BLaER1 treated with 17β-estradiol and CSF1 and Interleukin-3, amounts not matched to agents 10 nM and 100 nM (cell line): ENCODE results near the gene VPS35L.

ENCODE experiments used
- H3K27ac ChIP-seq, 11 experiments: shearing (Covaris generic); formaldehyde crosslinking; 2 replicates each; pipeline ENCODE4 v1.8.1; 2022
- H3K27me3 ChIP-seq, 11 experiments: shearing (Covaris generic); formaldehyde crosslinking; 2 replicates each; pipeline ENCODE4 v1.8.1; 2022
- H3K36me3 ChIP-seq, 11 experiments: shearing (Covaris generic); formaldehyde crosslinking; 2 replicates each; pipeline ENCODE4 v1.8.1; 2022
- H3K4me1 ChIP-seq, 10 experiments: shearing (Covaris generic); formaldehyde crosslinking; 2 replicates each; pipeline ENCODE4 v1.8.1; 2022
- H3K4me2 ChIP-seq, 11 experiments: shearing (Covaris generic); formaldehyde crosslinking; 2 replicates each; pipeline ENCODE4 v1.8.1; 2022
- H3K4me3 ChIP-seq, 10 experiments: shearing (Covaris generic); formaldehyde crosslinking; 2 replicates each; pipeline ENCODE4 v1.8.1; 2022
- H3K9ac ChIP-seq, 11 experiments: shearing (Covaris generic); formaldehyde crosslinking; 2 replicates each; pipeline ENCODE4 v1.8.1; 2022
- H3K9me3 ChIP-seq, 11 experiments: shearing (Covaris generic); formaldehyde crosslinking; replicated peaks in 1 of 11; 2 replicates each; pipeline ENCODE4 v1.8.1; 2022
- H4K20me1 ChIP-seq, 11 experiments: shearing (Covaris generic); formaldehyde crosslinking; 2 replicates each; pipeline ENCODE4 v1.8.1; 2022
- Cebpa-rat ChIP-seq, 11 experiments: shearing (Covaris generic); IDR thresholded peaks; 2 replicates each; pipeline ENCODE4 v1.8.1; 2022

The VPS35L gene

DNA sequence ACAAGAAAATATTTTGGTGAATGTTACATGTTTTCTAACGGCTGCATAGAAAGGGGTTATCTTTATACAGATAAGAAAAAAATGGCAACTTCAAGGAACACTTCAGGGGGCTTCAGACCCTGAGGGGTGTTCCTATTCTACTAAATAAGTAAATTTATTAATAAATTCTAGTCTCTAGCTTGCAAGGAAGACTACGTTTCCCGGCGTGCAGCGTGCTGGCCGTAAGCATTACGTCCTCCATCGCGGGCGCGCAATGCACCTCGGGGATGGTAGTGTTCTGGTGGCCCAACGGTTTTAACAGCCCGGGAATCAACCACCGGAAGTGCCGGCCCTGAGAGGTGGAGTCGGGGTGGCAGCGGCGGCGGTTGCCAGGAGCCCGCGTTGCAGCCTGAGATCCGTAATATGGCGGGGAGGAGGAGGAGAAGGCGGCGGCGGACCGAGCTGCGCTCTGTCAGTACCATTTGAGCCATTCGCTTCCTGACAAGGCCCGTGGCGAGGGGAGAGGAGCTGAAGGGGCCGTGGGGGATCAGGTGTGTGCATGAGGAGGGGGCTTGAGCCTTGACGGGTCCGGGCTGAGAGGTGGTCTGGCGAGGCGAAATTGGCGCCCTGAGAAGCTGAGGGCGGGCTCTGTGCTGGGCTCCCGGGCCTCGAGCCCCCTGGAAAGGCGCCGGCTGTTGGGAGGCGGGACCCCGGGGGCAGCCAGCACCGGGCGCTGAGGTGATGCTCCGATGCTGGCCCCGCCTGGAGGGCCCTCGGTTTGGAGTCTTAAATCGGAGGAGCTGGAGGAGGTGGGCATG, 31.7 kb upstream of the VPS35L start, which contains the start of gene CCP110:
TSS of gene CCP110 (plus strand) at position 384 of the 797 bp plus-strand sequence. CDS start 3,940 bp downstream, outside the sequence.
- no peaks in the 10 kb centered on the region for H3K9me3 ChIP-seq
- peaks cover 46 to 52% (median 49%) of the 10 kb centered on the region in 10 experiments for H3K4me1 ChIP-seq
- peak within 1 kb of the TSS; percentile 89 to 99 (median 96) for H3K4me3 ChIP-seq
- peak within 1 kb of the TSS; percentile 33 to 90 (median 84); a peak in 21 of 22 replicates for H3K27ac ChIP-seq
- TF ChIP-seq Cebpa-rat (IDR thresholded peaks at IDR 0.05): no peak
- peaks cover 7 to 24% (median 15%) of the 10 kb centered on the region in 11 experiments for H3K36me3 ChIP-seq
- H4K20me1 ChIP-seq: peaks cover 0 to 7% (median 0%) of the 10 kb centered on the region in 11 experiments; a peak in 7 of 22 replicates
- no peaks in the 10 kb centered on the region for H3K27me3 ChIP-seq
- peak within 1 kb of the TSS; percentile 80 to 91 (median 88) for H3K9ac ChIP-seq
- H3K4me2 ChIP-seq: peak within 1 kb of the TSS; percentile 80 to 97 (median 91)

GRCh38 chr16:19524356-19524615, 31.2 kb upstream of the VPS35L start:
- Histone ChIP-seq H3K4me3 (peak overlapping the region; percentile 89 to 99 (median 96)), H4K20me1 (peaks cover 0 to 7% (median 0%) of the 10 kb centered on the region in 11 experiments; a peak in 6 of 22 replicates), H3K27me3 (no peaks in the 10 kb centered on the region), H3K4me2 (peak overlapping the region; percentile 75 to 93 (median 86)), H3K27ac (peak overlapping the region; percentile 33 to 90 (median 84); a peak in 21 of 22 replicates), H3K4me1 (peaks cover 42 to 50% (median 47%) of the 10 kb centered on the region in 10 experiments), H3K9ac (peak overlapping the region; percentile 80 to 91 (median 88)), H3K36me3 (peaks cover 13 to 24% (median 18%) of the 10 kb centered on the region in 11 experiments), H3K9me3 (no peaks in the 10 kb centered on the region)
- no peak for TF ChIP-seq Cebpa-rat (IDR thresholded peaks at IDR 0.05)

GRCh38 chr16:19524616-19525384, 30.7 kb upstream of the VPS35L start:
- TF ChIP-seq Cebpa-rat (IDR thresholded peaks at IDR 0.05): no peak
- peaks cover 18 to 24% (median 23%) of the 10 kb centered on the region in 11 experiments for H3K36me3 ChIP-seq
- peaks cover 0 to 7% (median 0%) of the 10 kb centered on the region in 11 experiments; a peak in 4 of 22 replicates for H4K20me1 ChIP-seq
- peaks cover 37 to 47% (median 42%) of the 10 kb centered on the region in 10 experiments for H3K4me1 ChIP-seq
- H3K9ac ChIP-seq: peak overlapping the region; percentile 80 to 91 (median 88)
- H3K27me3 ChIP-seq: no peaks in the 10 kb centered on the region
- no peaks in the 10 kb centered on the region for H3K9me3 ChIP-seq
- H3K4me3 ChIP-seq: peak overlapping the region; percentile 89 to 99 (median 96)
- H3K4me2 ChIP-seq: peak overlapping the region; percentile 75 to 93 (median 86)
- H3K27ac ChIP-seq: peak overlapping the region; percentile 33 to 90 (median 84); a peak in 21 of 22 replicates

DNA sequence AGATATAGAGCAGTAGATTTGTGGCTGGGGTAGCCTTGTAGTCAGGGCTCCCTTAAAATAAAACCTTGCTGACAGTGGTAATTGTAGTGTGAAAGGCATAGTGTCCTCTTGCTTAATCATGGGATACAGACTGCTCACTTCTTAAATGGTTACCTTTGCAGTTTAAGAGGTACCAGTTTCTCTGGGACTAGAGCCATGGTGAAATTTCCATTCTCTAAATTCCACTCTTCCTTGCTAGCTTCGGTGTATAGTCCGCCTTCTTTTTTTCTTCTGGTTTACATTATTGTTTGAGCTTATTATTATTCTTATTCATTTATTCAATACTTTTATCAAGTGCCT, 30.1 kb upstream of the VPS35L start:
- Histone ChIP-seq H3K4me1 (peaks cover 31 to 42% (median 36%) of the 10 kb centered on the region in 10 experiments), H3K9me3 (no peaks in the 10 kb centered on the region), H3K4me2 (peak overlapping the region; percentile 75 to 93 (median 86)), H3K27me3 (no peaks in the 10 kb centered on the region), H3K9ac (peak overlapping the region in 9 of 11 experiments; percentile 81 to 91 (median 89); a peak in 15 of 22 replicates), H3K4me3 (peak overlapping the region; percentile 89 to 99 (median 96); a peak in 19 of 20 replicates), H3K36me3 (peaks cover 22 to 29% (median 28%) of the 10 kb centered on the region in 11 experiments), H3K27ac (peak overlapping the region in 1 of 11 experiments; percentile 84; a peak in 2 of 22 replicates), H4K20me1 (peaks cover 0 to 3% (median 0%) of the 10 kb centered on the region in 11 experiments; a peak in 4 of 22 replicates)
- TF ChIP-seq Cebpa-rat (IDR thresholded peaks at IDR 0.05): no peak

DNA sequence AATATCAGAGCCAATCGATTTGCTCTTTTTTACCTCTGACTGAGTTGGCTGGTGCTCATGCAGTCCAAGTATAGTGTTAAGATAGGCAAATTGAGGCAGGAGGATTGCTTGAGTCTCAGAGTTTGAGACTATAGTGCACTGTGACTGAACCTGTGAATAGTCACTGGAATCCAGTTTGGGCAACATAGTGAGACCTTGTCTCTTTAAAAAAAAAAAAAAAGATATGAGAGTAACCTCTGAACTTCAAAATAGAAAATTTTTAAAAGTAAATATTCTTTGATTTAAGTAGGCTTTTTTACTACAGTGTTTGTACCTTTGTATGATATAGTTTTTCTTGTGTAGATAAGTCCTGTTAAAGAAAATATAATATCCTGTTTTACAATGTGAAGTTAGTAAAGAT, 28.3 kb upstream of the VPS35L start:
- Histone ChIP-seq H3K4me1 (peaks cover 25 to 32% (median 27%) of the 10 kb centered on the region in 10 experiments), H3K4me2 (no peak overlapping the region), H3K4me3 (no peak overlapping the region), H3K9ac (no peak overlapping the region), H4K20me1 (no peaks in the 10 kb centered on the region), H3K27ac (no peak overlapping the region), H3K9me3 (no peaks in the 10 kb centered on the region), H3K27me3 (no peaks in the 10 kb centered on the region), H3K36me3 (peaks cover 28 to 47% (median 42%) of the 10 kb centered on the region in 11 experiments)
- TF ChIP-seq Cebpa-rat (IDR thresholded peaks at IDR 0.05): no peak

DNA sequence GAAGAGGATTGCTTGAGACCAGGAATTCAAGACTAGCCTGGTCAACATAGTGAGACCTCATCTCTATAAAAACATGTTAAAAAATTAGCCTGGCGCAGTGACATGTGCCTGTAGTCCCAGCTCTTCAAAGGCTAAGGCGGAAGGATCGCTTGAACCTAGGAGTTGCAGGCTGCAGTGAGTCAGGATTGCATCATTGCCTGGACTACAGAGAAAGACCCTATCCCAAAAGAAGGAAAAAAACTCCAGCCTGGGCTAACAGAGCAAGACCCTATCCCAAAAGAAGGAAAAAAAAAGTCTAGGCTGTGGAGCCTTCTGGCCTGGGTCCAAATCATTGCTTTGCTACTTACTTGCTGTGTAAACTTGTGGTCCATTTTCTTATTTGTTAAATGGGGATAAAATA, 26.8 kb upstream of the VPS35L start:
- no peaks in the 10 kb centered on the region for H4K20me1 ChIP-seq
- H3K36me3 ChIP-seq: peaks cover 35 to 62% (median 55%) of the 10 kb centered on the region in 11 experiments
- TF ChIP-seq Cebpa-rat (IDR thresholded peaks at IDR 0.05): peak in 1 of 11 experiments; percentile 36; a peak in 1 of 22 replicates
- H3K4me3 ChIP-seq: no peak overlapping the region
- no peak overlapping the region for H3K9ac ChIP-seq
- H3K27ac ChIP-seq: no peak overlapping the region
- H3K9me3 ChIP-seq: no peaks in the 10 kb centered on the region
- H3K4me1 ChIP-seq: peaks cover 12 to 19% (median 14%) of the 10 kb centered on the region in 10 experiments
- H3K27me3 ChIP-seq: no peaks in the 10 kb centered on the region
- no peak overlapping the region for H3K4me2 ChIP-seq

DNA sequence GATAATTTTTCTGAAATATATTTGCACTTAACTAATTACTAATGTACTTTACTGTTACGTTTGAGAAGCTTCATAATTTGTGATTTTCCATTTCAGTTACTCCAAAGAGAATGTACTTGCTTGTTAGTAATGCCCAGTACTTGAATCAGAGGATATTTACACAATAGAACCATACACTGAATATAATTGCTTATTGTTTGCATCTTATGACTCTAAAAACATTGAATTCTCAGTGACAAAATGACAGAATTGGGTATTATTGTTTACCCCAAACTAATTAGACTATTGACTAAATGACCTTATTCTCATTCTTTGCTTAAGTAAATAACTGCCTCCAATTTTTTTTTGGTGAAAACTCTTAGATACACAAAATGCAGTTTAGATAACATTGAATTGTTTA, 22.9 kb upstream of the VPS35L start:
- Histone ChIP-seq H3K4me3 (no peak overlapping the region), H3K27me3 (no peaks in the 10 kb centered on the region), H3K27ac (no peak overlapping the region), H3K9me3 (no peaks in the 10 kb centered on the region), H3K36me3 (peaks cover 70 to 100% (median 92%) of the 10 kb centered on the region in 11 experiments), H3K4me1 (no peaks in the 10 kb centered on the region), H3K4me2 (no peak overlapping the region), H4K20me1 (no peaks in the 10 kb centered on the region), H3K9ac (no peak overlapping the region)
- TF ChIP-seq Cebpa-rat (IDR thresholded peaks at IDR 0.05): no peak

DNA sequence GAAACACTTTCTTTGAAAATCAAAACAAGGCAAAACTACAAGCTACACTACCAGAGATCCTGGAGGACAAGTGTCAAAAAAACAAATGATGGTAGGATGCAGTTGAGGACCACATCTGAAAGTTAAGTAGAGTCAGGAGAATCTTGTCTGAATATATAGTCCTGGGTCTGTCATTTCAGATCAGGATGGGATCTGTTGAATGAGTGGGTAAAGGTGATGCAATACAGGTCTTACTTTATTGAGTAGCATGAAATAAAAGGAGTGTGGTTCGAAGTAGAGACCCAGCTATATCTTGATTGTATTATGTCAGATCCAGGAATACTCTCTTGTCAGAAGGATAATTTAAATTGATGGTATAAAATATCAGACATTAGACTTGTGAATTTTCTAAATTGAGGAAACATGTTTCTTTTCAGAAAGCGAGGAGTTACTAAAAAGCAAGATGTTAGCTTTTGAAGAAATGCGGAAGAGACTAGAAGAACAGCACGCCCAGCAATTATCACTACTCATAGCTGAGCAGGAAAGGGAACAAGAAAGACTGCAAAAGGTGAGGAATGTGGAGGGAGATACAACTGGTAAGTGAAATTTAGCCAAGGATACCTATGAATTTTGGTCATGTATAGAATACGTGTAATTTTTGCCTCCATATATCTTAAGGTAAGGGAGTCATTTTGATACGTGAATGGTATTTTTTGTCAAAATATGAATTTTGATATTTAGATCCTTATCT, 15.1 kb upstream of the VPS35L start:
- Histone ChIP-seq H3K4me1 (no peaks in the 10 kb centered on the region), H3K36me3 (peaks cover 86 to 100% (median 97%) of the 10 kb centered on the region in 11 experiments), H3K9me3 (peaks cover 0 to 19% (median 9%) of the 10 kb centered on the region in 11 experiments; a peak in 14 of 22 replicates), H3K4me2 (no peak overlapping the region), H3K27ac (no peak overlapping the region), H4K20me1 (no peaks in the 10 kb centered on the region), H3K9ac (no peak overlapping the region), H3K27me3 (no peaks in the 10 kb centered on the region), H3K4me3 (no peak overlapping the region)
- TF ChIP-seq Cebpa-rat (IDR thresholded peaks at IDR 0.05): no peak
